SK-N-SH (cell line): ENCODE data around the gene SNRK.

Source experiments
- EP300 ChIP-seq, 2 experiments: IDR thresholded peaks; 2 replicates each; pipeline versions ENCODE4 v1.4.0 to v1.6.1; 2012; ENCODE audit warnings: borderline replicate concordance in 1 of 2, low read depth in 1 of 2, low read length in 1 of 2
- EZH2phosphoT487 ChIP-seq: fragments of 200-600 bp; sonication (generic); IDR thresholded peaks from 2 replicates; pipeline ENCODE4 v1.6.1; 2017; ENCODE audit warnings: low read depth, mixed run types, mild to moderate bottlenecking, antibody characterized with exemption, moderate library complexity, borderline replicate concordance
- GABPA ChIP-seq: IDR thresholded peaks from 2 replicates; pipeline ENCODE4 v1.4.0; 2012; ENCODE audit warnings: low read depth, mild to moderate bottlenecking
- MAX ChIP-seq: IDR thresholded peaks from 2 replicates; pipeline ENCODE4 v1.4.0; 2012; ENCODE audit warnings: low read depth
- RAD21 ChIP-seq: IDR thresholded peaks from 2 replicates; pipeline ENCODE4 v1.6.1; 2012; ENCODE audit warnings: mild to moderate bottlenecking, low read length
- RFX5 ChIP-seq: IDR thresholded peaks from 2 replicates; pipeline ENCODE4 v1.6.1; 2012; ENCODE audit warnings: mild to moderate bottlenecking, improper control_type of control experiment, low read length
- SMC3 ChIP-seq: IDR thresholded peaks from 2 replicates; pipeline ENCODE4 v1.6.1; 2012; ENCODE audit warnings: low read depth, low read length, improper control_type of control experiment
- TAF1 ChIP-seq: IDR thresholded peaks from 2 replicates; pipeline ENCODE4 v1.6.1; 2012; ENCODE audit warnings: low read depth, mild to moderate bottlenecking, low read length, moderate library complexity, borderline replicate concordance
- TEAD4 ChIP-seq: IDR thresholded peaks from 2 replicates; pipeline ENCODE4 v1.4.0; 2012; ENCODE audit warnings: mild to moderate bottlenecking, borderline replicate concordance; ENCODE audit not compliant: insufficient read depth
- TF ChIP-seq, protein P1 (sequence below): fragments of 200-600 bp; sonication (generic); IDR thresholded peaks from 2 replicates; pipeline ENCODE4 v1.6.1; 2017; ENCODE audit warnings: antibody characterized with exemption, mild to moderate bottlenecking, moderate library complexity
- TF ChIP-seq, protein P2 (sequence below): IDR thresholded peaks from 2 replicates; pipeline ENCODE4 v1.4.0; 2012; ENCODE audit warnings: low read depth, borderline replicate concordance

- TF ChIP-seq RFX5, result no peak
- TF ChIP-seq, protein P1, sequence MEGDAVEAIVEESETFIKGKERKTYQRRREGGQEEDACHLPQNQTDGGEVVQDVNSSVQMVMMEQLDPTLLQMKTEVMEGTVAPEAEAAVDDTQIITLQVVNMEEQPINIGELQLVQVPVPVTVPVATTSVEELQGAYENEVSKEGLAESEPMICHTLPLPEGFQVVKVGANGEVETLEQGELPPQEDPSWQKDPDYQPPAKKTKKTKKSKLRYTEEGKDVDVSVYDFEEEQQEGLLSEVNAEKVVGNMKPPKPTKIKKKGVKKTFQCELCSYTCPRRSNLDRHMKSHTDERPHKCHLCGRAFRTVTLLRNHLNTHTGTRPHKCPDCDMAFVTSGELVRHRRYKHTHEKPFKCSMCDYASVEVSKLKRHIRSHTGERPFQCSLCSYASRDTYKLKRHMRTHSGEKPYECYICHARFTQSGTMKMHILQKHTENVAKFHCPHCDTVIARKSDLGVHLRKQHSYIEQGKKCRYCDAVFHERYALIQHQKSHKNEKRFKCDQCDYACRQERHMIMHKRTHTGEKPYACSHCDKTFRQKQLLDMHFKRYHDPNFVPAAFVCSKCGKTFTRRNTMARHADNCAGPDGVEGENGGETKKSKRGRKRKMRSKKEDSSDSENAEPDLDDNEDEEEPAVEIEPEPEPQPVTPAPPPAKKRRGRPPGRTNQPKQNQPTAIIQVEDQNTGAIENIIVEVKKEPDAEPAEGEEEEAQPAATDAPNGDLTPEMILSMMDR, result no peak
- no peak for TF ChIP-seq EP300 (IDR thresholded peaks at IDR 0.05; ENCODE audit: borderline replicate concordance in 1 of 2, low read depth in 1 of 2, low read length in 1 of 2)
- TF ChIP-seq GABPA, result no peak
- TF ChIP-seq TEAD4, result no peak
- TF ChIP-seq MAX, result no peak
- TF ChIP-seq, protein P2, sequence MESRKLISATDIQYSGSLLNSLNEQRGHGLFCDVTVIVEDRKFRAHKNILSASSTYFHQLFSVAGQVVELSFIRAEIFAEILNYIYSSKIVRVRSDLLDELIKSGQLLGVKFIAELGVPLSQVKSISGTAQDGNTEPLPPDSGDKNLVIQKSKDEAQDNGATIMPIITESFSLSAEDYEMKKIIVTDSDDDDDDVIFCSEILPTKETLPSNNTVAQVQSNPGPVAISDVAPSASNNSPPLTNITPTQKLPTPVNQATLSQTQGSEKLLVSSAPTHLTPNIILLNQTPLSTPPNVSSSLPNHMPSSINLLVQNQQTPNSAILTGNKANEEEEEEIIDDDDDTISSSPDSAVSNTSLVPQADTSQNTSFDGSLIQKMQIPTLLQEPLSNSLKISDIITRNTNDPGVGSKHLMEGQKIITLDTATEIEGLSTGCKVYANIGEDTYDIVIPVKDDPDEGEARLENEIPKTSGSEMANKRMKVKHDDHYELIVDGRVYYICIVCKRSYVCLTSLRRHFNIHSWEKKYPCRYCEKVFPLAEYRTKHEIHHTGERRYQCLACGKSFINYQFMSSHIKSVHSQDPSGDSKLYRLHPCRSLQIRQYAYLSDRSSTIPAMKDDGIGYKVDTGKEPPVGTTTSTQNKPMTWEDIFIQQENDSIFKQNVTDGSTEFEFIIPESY, result no peak
- no peak for TF ChIP-seq EZH2phosphoT487
- TF ChIP-seq SMC3, result no peak
- TF ChIP-seq TAF1, result no peak
- no peak for TF ChIP-seq RAD21
Measured at GRCh38 chr3:43348350-43348749, 62.0 kb downstream of the SNRK start.
